HG02571 (cell line): ENCODE results near the gene OR4E1.
"Not testable (repeated sequence)": the region's sequence is repeated elsewhere in the genome, so short reads cannot be mapped to it uniquely, and the experiment has no call there.

ENCODE experiments used
- ATAC-seq: cut with Tn5 transposase; IDR thresholded peaks from one replicate; pipeline ENCODE4 v1.9.1; 2021; ENCODE audit warnings: mild to moderate bottlenecking, moderate library complexity; ENCODE audit not compliant: unreplicated experiment

Gene OR4E1

GRCh38 chr14:21654215-21654614, 19.4 kb downstream of the OR4E1 start:
- ATAC-seq = no peak

DNA sequence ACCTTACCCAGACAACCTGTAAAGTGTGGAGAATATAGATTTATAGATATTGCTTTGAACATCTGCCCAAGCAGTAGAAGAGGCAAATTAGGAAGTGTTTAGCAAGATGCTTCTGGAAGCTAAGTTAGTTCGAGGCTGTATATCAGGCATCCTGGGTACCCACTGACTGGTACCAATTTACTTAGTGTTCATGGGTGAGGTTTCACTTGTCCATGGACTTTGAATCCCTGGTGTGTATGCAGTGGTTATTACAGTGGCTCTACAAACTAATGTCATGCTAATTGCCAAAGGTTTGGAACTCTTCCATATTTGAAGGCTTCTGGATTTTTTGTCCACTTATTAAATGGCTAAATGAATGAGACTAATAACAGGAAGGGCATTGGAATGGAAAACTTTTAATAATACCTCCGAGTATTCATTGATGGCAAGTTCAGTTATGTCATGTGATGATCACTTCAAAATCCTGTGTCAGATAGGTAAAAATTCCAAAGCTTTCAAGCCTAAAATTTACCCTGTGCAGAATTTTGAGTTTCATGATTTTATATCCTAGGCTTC, 20.2 kb downstream of the OR4E1 start, which contains the start of gene OR4E2:
Gene OR4E2 (plus strand): TSS at position 505 of the 555 bp plus-strand sequence. CDS start 11,248 bp downstream, outside the sequence.
- ATAC-seq = no peak

DNA sequence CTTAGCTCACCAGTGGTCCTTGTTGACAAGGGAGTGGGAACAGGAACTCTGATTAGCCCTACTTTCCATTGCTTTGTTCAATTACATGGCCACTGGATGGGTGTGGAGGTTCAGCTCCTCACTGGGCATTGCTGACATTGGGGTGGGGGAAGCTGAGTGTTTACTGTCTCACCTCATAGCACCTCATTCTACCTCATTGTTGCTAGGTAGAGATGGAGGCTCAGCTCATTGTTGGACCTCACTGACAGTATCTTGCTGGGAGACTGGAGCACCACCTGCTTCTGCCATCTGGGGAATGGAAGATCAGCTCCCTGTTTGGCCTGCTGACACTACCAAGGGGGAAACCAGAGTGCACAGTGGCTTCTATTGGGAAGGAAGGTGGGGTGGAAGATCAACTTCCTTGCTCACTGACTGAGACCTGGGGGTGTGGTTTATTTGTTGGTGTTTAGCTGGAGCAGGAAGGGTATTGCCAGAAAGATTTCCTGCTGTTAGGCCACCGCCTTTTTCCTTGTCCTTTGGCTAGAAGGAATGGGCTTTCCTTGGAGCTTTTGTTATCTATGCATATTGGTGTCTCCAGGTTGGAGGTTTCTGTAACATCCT, 21.3 kb downstream of the OR4E1 start:
- ATAC-seq = no peak

DNA sequence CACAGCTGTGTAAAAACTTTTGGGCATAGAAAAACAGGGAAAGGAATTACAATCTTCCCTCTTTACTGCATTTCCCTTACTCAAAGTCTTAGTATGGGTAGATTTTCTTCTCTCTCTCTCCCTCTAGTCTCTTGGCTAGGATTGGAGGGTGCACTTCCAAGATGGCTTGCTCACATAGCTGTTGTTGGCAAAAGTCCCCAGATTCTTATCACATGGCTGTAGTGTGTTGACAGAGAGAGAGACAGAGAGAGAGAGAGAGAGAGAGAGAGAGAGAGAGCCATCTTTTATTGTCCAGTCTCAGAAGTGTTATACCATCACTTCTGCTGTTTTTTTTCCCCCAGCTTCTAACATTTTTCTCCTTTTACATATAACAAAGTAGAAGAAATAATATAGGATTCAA, 26.2 kb downstream of the OR4E1 start:
- no peak for ATAC-seq

- ATAC-seq = no peak
Measured at GRCh38 chr14:21643407-21643806, 30.2 kb downstream of the OR4E1 start.

- no peak for ATAC-seq
Measured at GRCh38 chr14:21642683-21643082, 30.9 kb downstream of the OR4E1 start.

GRCh38 chr14:21634840-21635239, 38.8 kb downstream of the OR4E1 start, which contains the start of gene OR10G2:
Gene OR10G2 (minus strand): TSS chr14:21634940. CDS start chr14:21634842, 98 bp downstream.
- no peak for ATAC-seq

DNA sequence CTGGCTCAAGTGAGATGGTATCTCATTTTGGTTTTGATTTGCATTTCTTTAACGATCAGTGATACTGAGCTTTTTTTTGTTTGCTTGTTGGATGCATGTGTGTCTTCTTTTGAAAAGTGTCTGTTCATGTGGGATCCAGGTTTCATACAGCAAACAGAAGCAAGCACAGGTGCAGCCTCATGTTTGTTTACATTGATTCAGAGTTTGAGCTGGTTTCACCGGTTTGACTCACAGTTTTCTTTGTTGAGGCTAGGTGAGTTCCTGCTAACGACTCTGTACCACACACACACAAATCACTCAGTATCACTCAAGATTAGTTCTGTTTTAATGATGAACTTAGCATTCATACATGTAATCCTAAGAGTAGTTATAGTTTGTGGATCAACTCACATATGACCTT, 42.5 kb downstream of the OR4E1 start:
- no peak for ATAC-seq

GRCh38 chr14:21630503-21630902, 43.1 kb downstream of the OR4E1 start:
- not testable (repeated sequence) for ATAC-seq

- ATAC-seq = no peak
Measured at GRCh38 chr14:21626491-21627230, 47.0 kb downstream of the OR4E1 start.
